Measurements from ENCODE around the gene CRADD. TPM values are rescaled to one million over a fixed set of nuclear protein-coding genes. Genes with fewer than 3 reads are reported as not detected.
"Not testable (repeated sequence)": the region's sequence is repeated elsewhere in the genome, so short reads cannot be mapped to it uniquely, and the experiment has no call there.

The CRADD gene
- total RNA-seq, 1 donor from 2014 or later: not detected

DNA sequence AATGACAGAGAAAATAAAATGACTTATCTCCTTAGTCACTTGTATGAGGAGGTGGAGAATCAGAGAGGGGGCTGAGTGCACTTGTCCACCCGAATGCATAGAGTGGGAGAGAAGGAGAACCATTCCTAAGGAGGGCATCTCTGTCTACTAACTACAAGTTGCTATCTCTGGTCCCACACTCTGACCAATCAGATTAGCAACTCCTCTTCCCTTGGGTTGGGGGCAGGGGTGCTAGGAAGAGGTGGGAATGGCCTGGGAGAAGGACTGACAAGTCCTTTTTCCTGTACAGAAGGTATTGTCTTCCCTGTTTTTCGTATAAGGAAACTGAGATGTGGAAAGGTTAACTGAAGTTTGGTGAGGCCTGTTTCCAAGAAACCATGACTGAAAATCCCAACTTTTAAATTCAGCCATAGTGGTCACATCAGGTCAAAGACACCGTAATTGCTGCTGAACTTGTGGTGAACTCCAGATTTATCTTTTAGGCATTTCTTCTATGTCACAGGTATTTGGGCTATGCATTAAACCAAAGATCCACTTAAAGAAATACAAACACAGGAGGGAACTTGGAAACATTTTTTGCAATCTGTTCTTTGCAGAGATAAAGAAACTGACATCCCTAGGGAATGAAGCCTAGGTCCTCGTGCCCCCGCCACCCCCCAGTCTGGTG, 207.8 kb downstream of the CRADD start:
- no peaks in the 10 kb centered on the region for H3K4me1 ChIP-seq
- no peak overlapping the region for H3K27ac ChIP-seq
- DNase-seq (ENCODE audit: low spot score in 2 of 2): no peak
- intact Hi-C loops (cut with DNase I): no loop called here
- TF ChIP-seq, protein P1, sequence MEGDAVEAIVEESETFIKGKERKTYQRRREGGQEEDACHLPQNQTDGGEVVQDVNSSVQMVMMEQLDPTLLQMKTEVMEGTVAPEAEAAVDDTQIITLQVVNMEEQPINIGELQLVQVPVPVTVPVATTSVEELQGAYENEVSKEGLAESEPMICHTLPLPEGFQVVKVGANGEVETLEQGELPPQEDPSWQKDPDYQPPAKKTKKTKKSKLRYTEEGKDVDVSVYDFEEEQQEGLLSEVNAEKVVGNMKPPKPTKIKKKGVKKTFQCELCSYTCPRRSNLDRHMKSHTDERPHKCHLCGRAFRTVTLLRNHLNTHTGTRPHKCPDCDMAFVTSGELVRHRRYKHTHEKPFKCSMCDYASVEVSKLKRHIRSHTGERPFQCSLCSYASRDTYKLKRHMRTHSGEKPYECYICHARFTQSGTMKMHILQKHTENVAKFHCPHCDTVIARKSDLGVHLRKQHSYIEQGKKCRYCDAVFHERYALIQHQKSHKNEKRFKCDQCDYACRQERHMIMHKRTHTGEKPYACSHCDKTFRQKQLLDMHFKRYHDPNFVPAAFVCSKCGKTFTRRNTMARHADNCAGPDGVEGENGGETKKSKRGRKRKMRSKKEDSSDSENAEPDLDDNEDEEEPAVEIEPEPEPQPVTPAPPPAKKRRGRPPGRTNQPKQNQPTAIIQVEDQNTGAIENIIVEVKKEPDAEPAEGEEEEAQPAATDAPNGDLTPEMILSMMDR (IDR thresholded peaks at IDR 0.05): no peak
- H3K27me3 ChIP-seq: no peaks in the 10 kb centered on the region
- H3K36me3 ChIP-seq: no peaks in the 10 kb centered on the region
- no peaks in the 10 kb centered on the region for H3K9me3 ChIP-seq
- no peak overlapping the region for H3K4me3 ChIP-seq

DNA sequence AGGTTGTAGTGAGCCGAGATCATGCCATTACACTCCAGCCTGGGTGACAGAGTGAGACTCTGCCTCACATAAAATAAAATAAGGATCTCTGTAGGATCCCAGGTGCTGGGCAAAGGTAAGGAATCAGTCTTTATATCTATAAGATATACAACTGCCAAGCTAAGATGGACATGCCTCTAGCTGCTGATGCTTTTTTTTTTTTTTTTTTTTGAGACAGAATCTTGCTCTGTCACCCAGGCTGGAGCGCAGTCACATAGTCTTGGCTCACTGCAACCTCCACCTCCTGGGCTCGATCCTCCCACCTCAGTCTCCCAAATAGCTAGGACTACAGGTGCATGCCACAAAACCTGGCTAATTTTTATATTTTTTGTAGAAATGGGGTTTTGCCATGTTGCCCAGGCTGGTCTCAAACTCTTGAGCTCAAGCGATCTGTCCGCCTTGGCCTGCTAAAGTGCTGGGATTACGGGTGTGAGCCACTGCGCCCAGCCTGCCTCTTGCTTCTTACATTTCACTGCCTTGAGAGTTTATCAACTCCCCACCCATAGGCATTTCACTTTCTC, 208.9 kb downstream of the CRADD start:
- H3K36me3 ChIP-seq; H3K27ac ChIP-seq; H3K4me1 ChIP-seq; DNase-seq (ENCODE audit: low spot score in 2 of 2); H3K27me3 ChIP-seq; H3K4me3 ChIP-seq; H3K9me3 ChIP-seq; intact Hi-C loops (cut with DNase I): not testable (repeated sequence)

GRCh38 chr12:93886533-93887511, 209.6 kb downstream of the CRADD start:
- TF ChIP-seq, protein P1 (IDR thresholded peaks at IDR 0.05): no peak
- Histone ChIP-seq H3K9me3 (no peaks in the 10 kb centered on the region), H3K27ac (no peak overlapping the region), H3K4me1 (no peaks in the 10 kb centered on the region), H3K4me3 (no peak overlapping the region), H3K27me3 (no peaks in the 10 kb centered on the region), H3K36me3 (no peaks in the 10 kb centered on the region)
- DNase-seq (ENCODE audit: low spot score in 2 of 2): no peak
- intact Hi-C loops (cut with DNase I): no loop called here

- DNase-seq (ENCODE audit: low spot score in 2 of 2): no peak
- H3K9me3 ChIP-seq: no peaks in the 10 kb centered on the region
- peaks cover 0 to 5% of the 10 kb centered on the region in 2 donors for H3K4me1 ChIP-seq
- intact Hi-C loops (cut with DNase I): no loop called here
- TF ChIP-seq, protein P1 (IDR thresholded peaks at IDR 0.05): no peak
- no peaks in the 10 kb centered on the region for H3K36me3 ChIP-seq
- no peak overlapping the region for H3K4me3 ChIP-seq
- H3K27ac ChIP-seq: no peak overlapping the region
- no peaks in the 10 kb centered on the region for H3K27me3 ChIP-seq
These were observed 211.8 kb downstream of the CRADD start for GRCh38 chr12:93888964-93889363.

GRCh38 chr12:93889516-93890212, 212.5 kb downstream of the CRADD start:
- Histone ChIP-seq H3K36me3 (no peaks in the 10 kb centered on the region), H3K4me1 (peaks cover 0 to 10% of the 10 kb centered on the region in 2 donors), H3K27me3 (no peaks in the 10 kb centered on the region), H3K27ac (no peak overlapping the region), H3K4me3 (no peak overlapping the region), H3K9me3 (no peaks in the 10 kb centered on the region)
- DNase-seq (ENCODE audit: low spot score in 2 of 2): no peak
- intact Hi-C loops (cut with DNase I): loop anchor here (5.0 kb wide), 2 partner anchors 77 to 112 kb away; no protein-coding TSS in a partner anchor
- TF ChIP-seq, protein P1 (IDR thresholded peaks at IDR 0.05): no peak
